IMR-90 (cell line): Measurements from ENCODE around the gene BBS12. TPM values are rescaled to one million over a fixed set of nuclear protein-coding genes. Genes with fewer than 3 reads are reported as not detected.

ENCODE experiments used
- ATAC-seq: fragments of 200-7000 bp; cut with Tn5 transposase; 2 replicates; pipeline ENCODE4 v1.9.1; 2020; ENCODE audit warnings: low read depth, mild to moderate bottlenecking, moderate library complexity
- BruUV-seq: library from RNA; stranded (reverse); fragments of 400-500 nt; replicated peaks from 2 replicates; lab custom pipeline; 2021; lab: Mats Ljungman, UMichigan
- CTCF ChIA-PET: fragments of 300-600 bp; formaldehyde crosslinking; extraction: SDS; loops from one replicate; lab custom pipeline; 2021; ENCODE audit warnings: antibody characterized with exemption; lab: Yijun Ruan, JAX
- POLR2A ChIA-PET: fragments of 300-600 bp; sonication (Branson Sonifier 250); formaldehyde crosslinking; loops from one replicate; lab custom pipeline; 2022; ENCODE audit warnings: antibody characterized with exemption; ENCODE audit not compliant: unreplicated experiment; lab: Charles Lee
- DNase-seq: peaks from one replicate; pipeline ENCODE4 v3.0.0; 2013
- H2AFZ ChIP-seq: replicated peaks from 2 replicates; pipeline ENCODE3; 2013; ENCODE audit warnings: low read length, mild to moderate bottlenecking; ENCODE audit not compliant: poor library complexity
- H2AK5ac ChIP-seq: 2 replicates; pipeline ENCODE4 v1.6.1; 2013; ENCODE audit warnings: low read depth, low read length, inconsistent platforms
- H2AK9ac ChIP-seq: replicated peaks from 2 replicates; pipeline ENCODE3; 2013; ENCODE audit warnings: mild to moderate bottlenecking, low read depth, low read length, moderate library complexity; ENCODE audit not compliant: poor library complexity
- H2BK120ac ChIP-seq: 2 replicates; pipeline ENCODE4 v1.6.1; 2013; ENCODE audit warnings: low read depth, low read length, inconsistent platforms
- H2BK15ac ChIP-seq: 3 replicates; pipeline ENCODE4 v1.6.1; 2013; ENCODE audit warnings: low read depth, low read length, inconsistent platforms
- H2BK20ac ChIP-seq: 2 replicates; pipeline ENCODE4 v1.6.1; 2013; ENCODE audit warnings: low read depth, mild to moderate bottlenecking, inconsistent platforms, low read length, moderate library complexity
- H2BK5ac ChIP-seq: 2 replicates; pipeline ENCODE4 v1.6.1; 2013; ENCODE audit warnings: mild to moderate bottlenecking, low read depth, low read length, inconsistent platforms; ENCODE audit not compliant: poor library complexity, severe bottlenecking
- H3K14ac ChIP-seq: replicated peaks from 2 replicates; pipeline ENCODE4 v1.6.1; 2013; ENCODE audit warnings: low read depth, low read length, inconsistent platforms
- H3K18ac ChIP-seq: 2 replicates; pipeline ENCODE4 v1.6.1; 2013; ENCODE audit warnings: low read depth, low read length, control low read depth
- H3K23ac ChIP-seq: 2 replicates; pipeline ENCODE4 v1.6.1; 2013; ENCODE audit warnings: low read depth, low read length, inconsistent platforms
- H3K27ac ChIP-seq: 2 replicates; pipeline ENCODE4 v1.5.1; 2013; ENCODE audit warnings: mild to moderate bottlenecking, control low read depth, low read length; ENCODE audit not compliant: insufficient read depth
- H3K27me3 ChIP-seq: 2 replicates; pipeline ENCODE4 v1.6.1; 2013; ENCODE audit warnings: low read length; ENCODE audit not compliant: control insufficient read depth, insufficient read depth
- H3K36me3 ChIP-seq: 2 replicates; pipeline ENCODE4 v1.6.1; 2013; ENCODE audit warnings: low read length, mixed read lengths; ENCODE audit not compliant: control insufficient read depth, insufficient read depth
- H3K4ac ChIP-seq: 2 replicates; pipeline ENCODE4 v1.6.1; 2013; ENCODE audit warnings: low read depth, low read length, inconsistent platforms
- H3K4me1 ChIP-seq: 2 replicates; pipeline ENCODE4 v1.6.1; 2013; ENCODE audit warnings: low read length, mixed read lengths; ENCODE audit not compliant: control insufficient read depth, insufficient read depth
- H3K4me2 ChIP-seq: 2 replicates; pipeline ENCODE4 v1.6.1; 2013; ENCODE audit warnings: low read depth, mild to moderate bottlenecking, control low read depth, low read length, moderate library complexity
- H3K4me3 ChIP-seq: 2 replicates; pipeline ENCODE4 v1.5.1; 2013; ENCODE audit warnings: low read depth, mild to moderate bottlenecking, control low read depth, low read length, moderate library complexity; ENCODE audit not compliant: insufficient read depth
- H3K56ac ChIP-seq: 2 replicates; pipeline ENCODE4 v1.6.1; 2013; ENCODE audit warnings: low read length, inconsistent platforms; ENCODE audit not compliant: insufficient read depth; ENCODE audit errors: extremely low read depth
- H3K79me1 ChIP-seq, 2 experiments: 2 replicates each; pipeline ENCODE4 v1.6.1; 2013; ENCODE audit warnings: low read length in 2 of 2, inconsistent platforms in 1 of 2, low read depth in 1 of 2
- H3K9ac ChIP-seq: 2 replicates; pipeline ENCODE4 v1.6.1; 2013; ENCODE audit warnings: low read depth, low read length, control low read depth
- H3K9me1 ChIP-seq: 2 replicates; pipeline ENCODE4 v1.6.1; 2013; ENCODE audit warnings: low read length, inconsistent platforms; ENCODE audit not compliant: insufficient read depth
- H3K9me3 ChIP-seq: 2 replicates; pipeline ENCODE4 v1.6.1; 2013; ENCODE audit warnings: low read length; ENCODE audit not compliant: control insufficient read depth, insufficient read depth
- H4K20me1 ChIP-seq: 2 replicates; pipeline ENCODE4 v1.6.1; 2013; ENCODE audit warnings: low read length, inconsistent platforms; ENCODE audit not compliant: insufficient read depth
- H4K5ac ChIP-seq: 2 replicates; pipeline ENCODE4 v1.6.1; 2013; ENCODE audit warnings: mild to moderate bottlenecking, low read depth, low read length, control low read depth
- H4K8ac ChIP-seq, 2 experiments: 2 replicates each; pipeline ENCODE4 v1.6.1; 2013; ENCODE audit warnings: low read depth in 2 of 2, low read length in 2 of 2, control low read depth in 1 of 2, inconsistent platforms in 1 of 2
- H4K91ac ChIP-seq: 2 replicates; pipeline ENCODE4 v1.6.1; 2013; ENCODE audit warnings: low read depth, low read length, inconsistent platforms; ENCODE audit not compliant: insufficient read depth
- CEBPB ChIP-seq: IDR thresholded peaks from 2 replicates; pipeline ENCODE4 v1.6.1; 2012; ENCODE audit warnings: low read depth, low read length, improper control_type of control experiment
- CHD1 ChIP-seq: IDR thresholded peaks from 2 replicates; pipeline ENCODE4 v1.6.1; 2012; ENCODE audit warnings: low read depth, low read length, improper control_type of control experiment
- CTCF ChIP-seq: conservative IDR thresholded peaks from 2 replicates; pipeline ENCODE4 v1.5.1; 2012; ENCODE audit warnings: mild to moderate bottlenecking, low read depth, low read length, improper control_type of control experiment
- FOS ChIP-seq: fragments of 150-350 bp; IDR thresholded peaks from 2 replicates; pipeline ENCODE4 v1.6.1; 2016; ENCODE audit warnings: low read depth, low read length
- MAFK ChIP-seq: IDR thresholded peaks from 2 replicates; pipeline ENCODE4 v1.6.1; 2012; ENCODE audit warnings: low read depth, low read length, improper control_type of control experiment
- MAZ ChIP-seq: IDR thresholded peaks from 2 replicates; pipeline ENCODE4 v1.6.1; 2012; ENCODE audit warnings: low read depth, mild to moderate bottlenecking, low read length, improper control_type of control experiment, moderate library complexity, borderline replicate concordance
- MXI1 ChIP-seq: IDR thresholded peaks from 2 replicates; pipeline ENCODE4 v1.6.1; 2012; ENCODE audit warnings: low read depth, mild to moderate bottlenecking, low read length, moderate library complexity, borderline replicate concordance
- NFE2L2 ChIP-seq: fragments of 150-350 bp; IDR thresholded peaks from 2 replicates; pipeline ENCODE4 v1.6.1; 2016; ENCODE audit warnings: low read depth, mild to moderate bottlenecking, low read length
- POLR2A ChIP-seq: IDR thresholded peaks from 2 replicates; pipeline ENCODE4 v1.6.1; 2012; ENCODE audit warnings: mild to moderate bottlenecking, low read depth, low read length
- RAD21 ChIP-seq: IDR thresholded peaks from 2 replicates; pipeline ENCODE4 v1.6.1; 2012; ENCODE audit warnings: low read length, improper control_type of control experiment
- RCOR1 ChIP-seq: IDR thresholded peaks from 2 replicates; pipeline ENCODE4 v1.6.1; 2012; ENCODE audit warnings: mild to moderate bottlenecking, low read length, improper control_type of control experiment; ENCODE audit not compliant: insufficient replicate concordance
- RFX5 ChIP-seq: IDR thresholded peaks from 2 replicates; pipeline ENCODE4 v1.8.0; 2012; ENCODE audit warnings: low read depth, mild to moderate bottlenecking, low read length, moderate library complexity
- SMC3 ChIP-seq: fragments of 150-350 bp; IDR thresholded peaks from 2 replicates; pipeline ENCODE4 v1.6.1; 2016; ENCODE audit warnings: low read depth, mild to moderate bottlenecking, antibody characterized with exemption, low read length, moderate library complexity
- WGBS, 2 experiments: methylation state at CpG; one replicate each; pipeline versions ENCODE4 v1.1.5 to v1.1.7; 2013; ENCODE audit warnings: missing lambda C conversion rate in 2 of 2; ENCODE audit not compliant: insufficient read length in 1 of 2; ENCODE audit errors: extremely low coverage in 2 of 2; 5-methylcytosine and 5-hydroxymethylcytosine counted together
- dilution Hi-C: fragments of 300-500 bp; cut with HindIII; formaldehyde crosslinking; loops from one replicate; pipeline ENCODE4 v1.14.3; 2018; ENCODE audit warnings: low sequenced_read_pairs; ENCODE audit not compliant: unreplicated experiment
- in situ Hi-C: fragments of 300-500 bp; cut with MboI; formaldehyde crosslinking; loops from 3 replicates; pipeline ENCODE4 v1.14.3; 2019; ENCODE audit warnings: low sequenced_read_pairs, inconsistent platforms, mixed read lengths
- intact Hi-C: fragments of 100-400 bp; cut with micrococcal nuclease; formaldehyde crosslinking; loops from 2 replicates; pipeline ENCODE4 v1.10.0; 2022
- polyA plus RNA-seq, 3 experiments: library from polyadenylated mRNA; depleted of rRNA; stranded (reverse); fragments of >200 nt; gene quantifications; 2 replicates each; pipeline ENCODE4 v1.2.3, GENCODE V29; 2012; ENCODE audit warnings: low replicate concordance in 1 of 3
- total RNA-seq: library from RNA; depleted of rRNA; stranded (reverse); fragments of >200 nt; gene quantifications from 2 replicates; pipeline ENCODE4 v1.2.3, GENCODE V29; 2012
- TF ChIP-seq, protein P1 (sequence below): fragments of 150-350 bp; IDR thresholded peaks from 2 replicates; pipeline ENCODE4 v1.6.1; 2016; ENCODE audit warnings: low read depth, mild to moderate bottlenecking, low read length, moderate library complexity, borderline replicate concordance
- TF ChIP-seq, protein P2 (sequence below): fragments of 150-350 bp; IDR thresholded peaks from 2 replicates; pipeline ENCODE4 v1.6.1; 2017; ENCODE audit warnings: mild to moderate bottlenecking, antibody characterized with exemption, low read length, low read depth

BBS12 gene
- total and polyA plus RNA-seq, 2 of the 4 experiments (the other 2 are of a cell fraction), result 1.1 to 5.9 TPM

- Histone ChIP-seq H4K91ac (no peak overlapping the region), H3K18ac (no peak overlapping the region), H2AK5ac (no peak overlapping the region), H3K36me3 (no peaks in the 10 kb centered on the region), H2BK20ac (no peak overlapping the region), H3K27me3 (no peaks in the 10 kb centered on the region), H3K9me3 (no peaks in the 10 kb centered on the region), H4K5ac (no peak overlapping the region), H2AFZ (no peak overlapping the region), H3K4me2 (no peak overlapping the region), H3K9ac (no peak overlapping the region), H3K9me1 (0 out of 2 replicates have a peak, but pooled peaks cover 2% of the 10 kb centered on the region), H2AK9ac (no peak overlapping the region), H4K20me1 (no peaks in the 10 kb centered on the region), H3K4me3 (no peak overlapping the region), H2BK120ac (no peak overlapping the region), H3K4ac (no peak overlapping the region), H3K27ac (no peak overlapping the region), H4K8ac (no peak overlapping the region), H3K23ac (no peak overlapping the region), H2BK5ac (no peak overlapping the region), H3K14ac (no peak overlapping the region), H3K79me1 (no peaks in the 10 kb centered on the region), H3K56ac (no peak overlapping the region), H3K4me1 (no peaks in the 10 kb centered on the region), H2BK15ac (no peak overlapping the region; the same call in 2 of the 3 replicates)
- in situ Hi-C loops, result loop anchor here (5.0 kb wide), 1 partner anchor 177 kb away; no protein-coding TSS in a partner anchor
- ChIA-PET POLR2A (interaction anchor here (0.5 kb wide), 1 partner anchor 39 kb away, joined by 4 read pairs; no protein-coding TSS in a partner anchor), CTCF (no interaction called here)
- ATAC-seq (no peak), DNase-seq (no peak)
- BruUV-seq, result no TSS peak
- WGBS, 2 experiments, result 94% methylated on average over 2 of the region's 5 CpGs; no CpG with 5 or more reads in 1 of the 2 experiments
- dilution Hi-C loops, result loop anchor here (25.0 kb wide), 1 partner anchor 162 kb away; the partner anchor contains the start of gene NUDT6
- intact Hi-C loops, result no loop called here
- TF ChIP-seq NFE2L2, result no peak
- TF ChIP-seq FOS, result no peak
- TF ChIP-seq RCOR1, result no peak
- no peak for TF ChIP-seq RAD21
- TF ChIP-seq CHD1, result no peak
- TF ChIP-seq MAFK, result no peak
- no peak for TF ChIP-seq POLR2A
- TF ChIP-seq CEBPB, result no peak
- no peak for TF ChIP-seq SMC3
- no peak for TF ChIP-seq MXI1
- TF ChIP-seq, protein P1, sequence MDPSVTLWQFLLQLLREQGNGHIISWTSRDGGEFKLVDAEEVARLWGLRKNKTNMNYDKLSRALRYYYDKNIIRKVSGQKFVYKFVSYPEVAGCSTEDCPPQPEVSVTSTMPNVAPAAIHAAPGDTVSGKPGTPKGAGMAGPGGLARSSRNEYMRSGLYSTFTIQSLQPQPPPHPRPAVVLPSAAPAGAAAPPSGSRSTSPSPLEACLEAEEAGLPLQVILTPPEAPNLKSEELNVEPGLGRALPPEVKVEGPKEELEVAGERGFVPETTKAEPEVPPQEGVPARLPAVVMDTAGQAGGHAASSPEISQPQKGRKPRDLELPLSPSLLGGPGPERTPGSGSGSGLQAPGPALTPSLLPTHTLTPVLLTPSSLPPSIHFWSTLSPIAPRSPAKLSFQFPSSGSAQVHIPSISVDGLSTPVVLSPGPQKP, result no peak
- TF ChIP-seq MAZ, result no peak
- TF ChIP-seq, protein P2, sequence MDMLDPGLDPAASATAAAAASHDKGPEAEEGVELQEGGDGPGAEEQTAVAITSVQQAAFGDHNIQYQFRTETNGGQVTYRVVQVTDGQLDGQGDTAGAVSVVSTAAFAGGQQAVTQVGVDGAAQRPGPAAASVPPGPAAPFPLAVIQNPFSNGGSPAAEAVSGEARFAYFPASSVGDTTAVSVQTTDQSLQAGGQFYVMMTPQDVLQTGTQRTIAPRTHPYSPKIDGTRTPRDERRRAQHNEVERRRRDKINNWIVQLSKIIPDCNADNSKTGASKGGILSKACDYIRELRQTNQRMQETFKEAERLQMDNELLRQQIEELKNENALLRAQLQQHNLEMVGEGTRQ, result no peak
- TF ChIP-seq CTCF, result no peak
- no peak for TF ChIP-seq RFX5
Observed at GRCh38 chr4:122749704-122750454, 17.4 kb downstream of the BBS12 start.
